ENCODE results near the gene ASIC2. TPM values are rescaled to one million over a fixed set of nuclear protein-coding genes. Genes with fewer than 3 reads are reported as not detected.

Gene ASIC2
- total and polyA plus RNA-seq, 7 donors: under 0.01 to 0.60 (median 0.19) TPM; not detected in 3

DNA sequence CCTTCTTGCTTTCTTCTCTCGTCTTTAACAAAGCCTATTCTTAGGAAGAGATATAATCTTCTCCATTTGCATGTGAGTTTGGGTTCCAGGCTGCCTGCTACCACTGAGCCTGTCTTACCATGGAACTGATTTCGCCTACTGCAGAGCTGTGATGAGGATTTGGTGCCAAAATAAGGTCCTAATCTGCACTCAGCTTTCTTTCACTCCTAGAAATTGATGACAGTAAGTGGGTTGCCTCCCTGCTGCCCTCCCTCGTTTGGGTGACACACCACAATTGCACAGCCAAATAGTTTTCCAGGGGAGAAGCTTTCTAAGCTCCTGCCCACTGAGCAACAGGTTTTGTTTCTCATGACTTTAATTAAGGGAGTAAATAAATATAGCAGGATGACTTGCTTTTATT, 25.1 kb upstream of the ASIC2 start:
- H3K27ac ChIP-seq: no peak overlapping the region
- H3K36me3 ChIP-seq: no peaks in the 10 kb centered on the region
- no peaks in the 10 kb centered on the region for H3K4me1 ChIP-seq
- H3K4me3 ChIP-seq: no peak overlapping the region
- H3K27me3 ChIP-seq: peaks cover 0 to 20% (median 0%) of the 10 kb centered on the region in 3 donors
- intact Hi-C loops (cut with DNase I): no loop called here
- no peaks in the 10 kb centered on the region for H3K9me3 ChIP-seq
- 45 to 52% methylated on average over 3 of the region's 3 CpGs for WGBS, 2 donors
- DNase-seq: no peak
- TF ChIP-seq, protein P1, sequence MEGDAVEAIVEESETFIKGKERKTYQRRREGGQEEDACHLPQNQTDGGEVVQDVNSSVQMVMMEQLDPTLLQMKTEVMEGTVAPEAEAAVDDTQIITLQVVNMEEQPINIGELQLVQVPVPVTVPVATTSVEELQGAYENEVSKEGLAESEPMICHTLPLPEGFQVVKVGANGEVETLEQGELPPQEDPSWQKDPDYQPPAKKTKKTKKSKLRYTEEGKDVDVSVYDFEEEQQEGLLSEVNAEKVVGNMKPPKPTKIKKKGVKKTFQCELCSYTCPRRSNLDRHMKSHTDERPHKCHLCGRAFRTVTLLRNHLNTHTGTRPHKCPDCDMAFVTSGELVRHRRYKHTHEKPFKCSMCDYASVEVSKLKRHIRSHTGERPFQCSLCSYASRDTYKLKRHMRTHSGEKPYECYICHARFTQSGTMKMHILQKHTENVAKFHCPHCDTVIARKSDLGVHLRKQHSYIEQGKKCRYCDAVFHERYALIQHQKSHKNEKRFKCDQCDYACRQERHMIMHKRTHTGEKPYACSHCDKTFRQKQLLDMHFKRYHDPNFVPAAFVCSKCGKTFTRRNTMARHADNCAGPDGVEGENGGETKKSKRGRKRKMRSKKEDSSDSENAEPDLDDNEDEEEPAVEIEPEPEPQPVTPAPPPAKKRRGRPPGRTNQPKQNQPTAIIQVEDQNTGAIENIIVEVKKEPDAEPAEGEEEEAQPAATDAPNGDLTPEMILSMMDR (IDR thresholded peaks at IDR 0.05): no peak
- TF ChIP-seq EP300 (IDR thresholded peaks at IDR 0.05) (no peak), POLR2A (IDR thresholded peaks at IDR 0.05) (no peak), POLR2AphosphoS5 (IDR thresholded peaks at IDR 0.05) (no peak)

DNA sequence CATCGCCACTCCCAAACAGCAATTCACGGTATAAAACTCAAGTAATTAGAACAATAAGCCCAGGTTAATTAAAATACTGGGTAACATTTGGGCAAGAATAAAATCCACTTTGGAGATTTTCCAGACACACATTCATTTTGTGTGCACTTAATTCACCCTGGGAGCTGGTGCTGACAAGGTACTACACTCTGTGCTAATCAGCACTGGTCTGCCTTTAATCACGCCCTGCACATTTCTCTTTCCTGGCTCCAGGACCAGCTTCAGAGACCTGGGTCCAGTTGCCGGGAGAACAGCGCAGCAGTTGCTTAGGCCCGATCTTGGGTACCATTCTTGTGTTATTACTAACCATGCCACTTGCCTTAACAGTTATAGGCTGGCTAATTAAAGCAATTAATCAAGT, 23.7 kb upstream of the ASIC2 start:
- no peak for DNase-seq
- Histone ChIP-seq H3K27ac (no peak overlapping the region), H3K36me3 (no peaks in the 10 kb centered on the region), H3K9me3 (no peaks in the 10 kb centered on the region), H3K4me1 (no peaks in the 10 kb centered on the region), H3K27me3 (peaks cover 0 to 29% (median 0%) of the 10 kb centered on the region in 3 donors), H3K4me3 (no peak overlapping the region)
- intact Hi-C loops (cut with DNase I): no loop called here
- no peak for TF ChIP-seq POLR2AphosphoS5 (IDR thresholded peaks at IDR 0.05)
- TF ChIP-seq POLR2A (IDR thresholded peaks at IDR 0.05): no peak
- TF ChIP-seq, protein P1 (IDR thresholded peaks at IDR 0.05): no peak
- no peak for TF ChIP-seq EP300 (IDR thresholded peaks at IDR 0.05)
- WGBS, 2 donors: 83 to 88% methylated on average over 6 of the region's 6 CpGs

DNA sequence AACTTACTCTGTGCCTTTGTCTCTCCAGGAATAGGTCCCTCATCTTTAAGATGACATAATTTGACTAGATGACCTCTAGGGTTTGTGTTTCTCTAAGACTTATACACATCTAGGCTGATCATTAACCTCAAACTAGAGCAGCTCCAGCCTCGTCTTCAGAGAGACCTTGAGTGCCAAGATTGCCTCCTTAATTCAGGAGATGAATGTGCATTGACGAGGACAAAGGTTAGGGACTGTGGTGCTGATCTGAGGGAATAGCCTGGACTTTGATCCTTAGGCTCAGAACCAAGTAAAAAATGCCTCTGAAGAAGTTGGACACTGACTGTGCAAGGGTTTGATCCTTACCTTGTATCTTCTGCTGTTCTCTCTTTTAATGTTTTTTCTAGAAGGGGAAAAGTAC, 17.2 kb upstream of the ASIC2 start:
- Histone ChIP-seq H3K36me3 (no peaks in the 10 kb centered on the region), H3K9me3 (no peaks in the 10 kb centered on the region), H3K27me3 (peaks cover 0 to 20% (median 0%) of the 10 kb centered on the region in 3 donors), H3K27ac (no peak overlapping the region), H3K4me1 (no peaks in the 10 kb centered on the region), H3K4me3 (no peak overlapping the region)
- no peak for DNase-seq
- TF ChIP-seq, protein P1 (IDR thresholded peaks at IDR 0.05): no peak
- TF ChIP-seq EP300 (IDR thresholded peaks at IDR 0.05) (no peak), POLR2A (IDR thresholded peaks at IDR 0.05) (no peak), POLR2AphosphoS5 (IDR thresholded peaks at IDR 0.05) (no peak)
- WGBS, 2 donors: 11 to 42% methylated on average over 2 of the region's 2 CpGs
- intact Hi-C loops (cut with DNase I): no loop called here

DNA sequence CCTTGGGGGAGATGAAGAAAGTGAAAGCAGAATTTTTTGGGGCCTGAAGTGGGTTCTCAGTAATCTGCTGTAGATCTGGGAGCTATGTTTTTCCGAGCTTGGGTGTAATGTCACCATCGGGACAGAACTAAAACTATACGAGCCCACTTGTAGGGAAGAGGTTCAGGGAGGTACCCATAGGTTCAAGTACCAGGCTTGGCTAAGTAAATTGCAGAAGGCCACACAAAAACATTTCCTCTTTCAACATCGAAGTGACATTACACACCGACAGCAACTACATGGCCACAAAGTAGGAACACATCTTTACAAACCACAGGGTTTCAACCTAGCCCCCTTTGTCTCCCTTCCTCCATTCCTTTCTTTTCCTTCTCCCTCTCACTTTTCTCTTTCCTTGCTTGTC, 10.2 kb upstream of the ASIC2 start:
- 60 to 86% methylated on average over 5 of the region's 5 CpGs for WGBS, 2 donors
- Histone ChIP-seq H3K4me1 (no peaks in the 10 kb centered on the region), H3K27ac (no peak overlapping the region), H3K36me3 (no peaks in the 10 kb centered on the region), H3K4me3 (no peak overlapping the region), H3K9me3 (peaks cover 0 to 5% (median 0%) of the 10 kb centered on the region in 4 donors), H3K27me3 (peaks cover 0 to 10% (median 0%) of the 10 kb centered on the region in 3 donors)
- TF ChIP-seq POLR2A (IDR thresholded peaks at IDR 0.05) (no peak), EP300 (IDR thresholded peaks at IDR 0.05) (no peak), POLR2AphosphoS5 (IDR thresholded peaks at IDR 0.05) (no peak)
- TF ChIP-seq, protein P1 (IDR thresholded peaks at IDR 0.05): no peak
- intact Hi-C loops (cut with DNase I): no loop called here
- no peak for DNase-seq

DNA sequence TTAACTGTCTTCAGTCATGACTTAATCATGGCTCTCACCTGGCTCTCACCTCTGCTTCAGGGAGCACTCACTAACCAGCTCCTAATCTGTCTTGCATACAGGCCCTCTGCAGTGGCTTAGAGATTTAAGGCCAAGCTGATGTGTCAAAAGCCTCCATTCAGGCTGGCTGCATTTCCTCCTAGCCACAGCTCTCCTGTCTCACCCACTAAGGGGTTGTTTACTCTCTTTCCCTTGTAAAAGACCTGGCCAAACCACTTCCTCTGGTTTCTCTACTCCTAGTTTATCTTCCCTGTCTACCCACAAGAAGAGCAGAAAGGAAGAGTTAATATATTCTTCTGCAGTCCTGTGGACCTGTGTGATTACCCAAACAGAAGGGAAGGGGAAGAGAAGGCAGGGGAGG, 9.3 kb upstream of the ASIC2 start:
- Histone ChIP-seq H3K4me3 (no peak overlapping the region), H3K9me3 (peaks cover 0 to 5% (median 0%) of the 10 kb centered on the region in 4 donors), H3K36me3 (no peaks in the 10 kb centered on the region), H3K27me3 (peaks cover 0 to 10% (median 0%) of the 10 kb centered on the region in 3 donors), H3K4me1 (no peaks in the 10 kb centered on the region), H3K27ac (no peak overlapping the region)
- DNase-seq: no peak
- intact Hi-C loops (cut with DNase I): no loop called here
- no peak for TF ChIP-seq POLR2A (IDR thresholded peaks at IDR 0.05)
- TF ChIP-seq EP300 (IDR thresholded peaks at IDR 0.05): no peak
- TF ChIP-seq, protein P1 (IDR thresholded peaks at IDR 0.05): no peak
- TF ChIP-seq POLR2AphosphoS5 (IDR thresholded peaks at IDR 0.05): no peak

Data from sigmoid colon (tissue), 7 donors.